HG02678 (cell line): ENCODE data around the gene KLHDC8B.

Experiments used
- ATAC-seq: cut with Tn5 transposase; IDR thresholded peaks from one replicate; pipeline ENCODE4 v1.9.1; 2021; ENCODE audit warnings: mild to moderate bottlenecking, moderate library complexity; ENCODE audit not compliant: unreplicated experiment

Gene KLHDC8B

GRCh38 chr3:49158103-49158709, 13.2 kb upstream of the KLHDC8B start:
- ATAC-seq: no peak

- no peak for ATAC-seq
Observed at GRCh38 chr3:49158792-49159191, 12.6 kb upstream of the KLHDC8B start.

GRCh38 chr3:49161197-49161596, 10.2 kb upstream of the KLHDC8B start:
- no peak for ATAC-seq

- ATAC-seq: no peak
Observed at GRCh38 chr3:49161808-49162530, 9.4 kb upstream of the KLHDC8B start.

- no peak for ATAC-seq
Observed at GRCh38 chr3:49162751-49163419, 8.5 kb upstream of the KLHDC8B start.

GRCh38 chr3:49163609-49164008, 7.8 kb upstream of the KLHDC8B start:
- no peak for ATAC-seq

GRCh38 chr3:49164983-49165720, 6.2 kb upstream of the KLHDC8B start:
- ATAC-seq: no peak

GRCh38 chr3:49165771-49166751, 5.3 kb upstream of the KLHDC8B start, which contains the start of gene CCDC71:
Gene CCDC71, minus strand, starts transcription at chr3:49166331. Its CDS starts 2,123 bp downstream, at chr3:49164208.
- ATAC-seq: peak; percentile 70

GRCh38 chr3:49166752-49167556, 4.4 kb upstream of the KLHDC8B start:
- no peak for ATAC-seq

GRCh38 chr3:49170744-49171118, 667 bp upstream of the KLHDC8B start:
- no peak for ATAC-seq

- no peak for ATAC-seq
Observed at GRCh38 chr3:49171775-49172500, 540 bp downstream of the KLHDC8B start.

- no peak for ATAC-seq
Observed at GRCh38 chr3:49172551-49173041, 1.2 kb downstream of the KLHDC8B start.

GRCh38 chr3:49173116-49173791, 1.9 kb downstream of the KLHDC8B start:
- ATAC-seq: no peak

- ATAC-seq: no peak
Observed at GRCh38 chr3:49173792-49174170, 2.4 kb downstream of the KLHDC8B start.

- no peak for ATAC-seq
Observed at GRCh38 chr3:49174397-49174985, 3.1 kb downstream of the KLHDC8B start.

- no peak for ATAC-seq
Observed at GRCh38 chr3:49175530-49175929, 4.1 kb downstream of the KLHDC8B start.

- ATAC-seq: no peak
Observed at GRCh38 chr3:49177073-49177472, 5.7 kb downstream of the KLHDC8B start.

- no peak for ATAC-seq
Observed at GRCh38 chr3:49180116-49180515, 8.7 kb downstream of the KLHDC8B start.
